DOHH2 (cell line): ENCODE measurements around the gene RPA1.

Source experiments
- H3F3A ChIP-seq: fragments of 200-600 bp; sonication (generic), shearing (Covaris generic); 2 replicates; pipeline ENCODE4 v1.6.0; 2016; ENCODE audit warnings: antibody characterized with exemption, mild to moderate bottlenecking; ENCODE audit not compliant: control insufficient read depth, insufficient read depth
- H3K27ac ChIP-seq: fragments of 200-600 bp; sonication (generic); 2 replicates; pipeline ENCODE4 v1.5.1; 2014; ENCODE audit warnings: low read depth, mild to moderate bottlenecking, low read length, moderate library complexity
- H3K27me3 ChIP-seq: fragments of 200-600 bp; sonication (generic); 2 replicates; pipeline ENCODE4 v1.6.1; 2014; ENCODE audit warnings: mild to moderate bottlenecking, low read length, mixed read lengths; ENCODE audit not compliant: control insufficient read depth
- H3K36me3 ChIP-seq: fragments of 200-600 bp; sonication (generic); 2 replicates; pipeline ENCODE4 v1.6.1; 2014; ENCODE audit warnings: mild to moderate bottlenecking, low read length, moderate library complexity, mixed read lengths; ENCODE audit not compliant: control insufficient read depth
- H3K4me1 ChIP-seq: fragments of 200-600 bp; sonication (generic); 2 replicates; pipeline ENCODE4 v1.6.1; 2014; ENCODE audit warnings: mild to moderate bottlenecking, low read length, mixed read lengths; ENCODE audit not compliant: control insufficient read depth
- H3K4me2 ChIP-seq: fragments of 200-600 bp; sonication (generic); 2 replicates; pipeline ENCODE4 v1.6.0; 2014; ENCODE audit warnings: mild to moderate bottlenecking, low read length, moderate library complexity
- H3K4me3 ChIP-seq: fragments of 200-600 bp; sonication (generic); 2 replicates; pipeline ENCODE4 v1.5.1; 2014; ENCODE audit warnings: mild to moderate bottlenecking, low read length, mixed read lengths
- H3K79me2 ChIP-seq: fragments of 200-600 bp; sonication (generic); 2 replicates; pipeline ENCODE4 v1.6.1; 2014; ENCODE audit warnings: mild to moderate bottlenecking, low read length, mixed read lengths; ENCODE audit not compliant: control insufficient read depth
- H3K9me2 ChIP-seq: fragments of 200-600 bp; sonication (generic); replicated peaks from 2 replicates; pipeline ENCODE4 v1.6.1; 2014; ENCODE audit warnings: mild to moderate bottlenecking, low read length, mixed read lengths; ENCODE audit not compliant: control insufficient read depth
- H3K9me3 ChIP-seq: fragments of 200-600 bp; sonication (generic); 2 replicates; pipeline ENCODE4 v1.6.1; 2014; ENCODE audit warnings: antibody characterized with exemption, low read length, mixed read lengths; ENCODE audit not compliant: control insufficient read depth, insufficient read depth
- H4K20me1 ChIP-seq: fragments of 200-600 bp; sonication (generic); 2 replicates; pipeline ENCODE4 v1.6.0; 2014; ENCODE audit warnings: low read depth, mild to moderate bottlenecking, antibody characterized with exemption, low read length, moderate library complexity; ENCODE audit not compliant: control insufficient read depth, insufficient read depth
- CTCF ChIP-seq: fragments of 200-600 bp; sonication (generic); IDR thresholded peaks from one replicate; pipeline ENCODE4 v1.5.1; 2014; ENCODE audit warnings: antibody characterized with exemption, mild to moderate bottlenecking, low read depth, low read length; ENCODE audit not compliant: poor library complexity, severe bottlenecking
- EZH2phosphoT487 ChIP-seq: fragments of 200-600 bp; sonication (generic); IDR thresholded peaks from 2 replicates; pipeline ENCODE4 v1.6.1; 2017; ENCODE audit warnings: borderline replicate concordance, mild to moderate bottlenecking, antibody characterized with exemption, low read length, moderate library complexity, mixed read lengths

RPA1 gene

GRCh38 chr17:1904273-1905182 lies 74.7 kb downstream of the RPA1 start:
- Histone ChIP-seq H4K20me1 (no peaks in the 10 kb centered on the region), H3K79me2 (no peaks in the 10 kb centered on the region), H3K36me3 (peaks cover 2% of the 10 kb centered on the region; the same call in 1 of the 2 replicates), H3K9me3 (no peaks in the 10 kb centered on the region), H3K27me3 (peaks cover 10% of the 10 kb centered on the region), H3F3A (peaks cover 16% of the 10 kb centered on the region), H3K4me3 (peak overlapping the region; percentile 70), H3K4me1 (peaks cover 46% of the 10 kb centered on the region), H3K27ac (peak overlapping the region; percentile 77), H3K9me2 (no peaks in the 10 kb centered on the region), H3K4me2 (peak overlapping the region; percentile 73)
- TF ChIP-seq EZH2phosphoT487 (no peak), CTCF (no peak)

- Histone ChIP-seq H3K4me1 (peaks cover 46% of the 10 kb centered on the region), H3K36me3 (no peaks in the 10 kb centered on the region), H4K20me1 (no peaks in the 10 kb centered on the region), H3K9me3 (no peaks in the 10 kb centered on the region), H3K27ac (peak overlapping the region; percentile 77), H3K4me3 (peak overlapping the region; percentile 70), H3K9me2 (no peaks in the 10 kb centered on the region), H3K4me2 (peak overlapping the region; percentile 73), H3F3A (peaks cover 13% of the 10 kb centered on the region), H3K27me3 (peaks cover 10% of the 10 kb centered on the region), H3K79me2 (no peaks in the 10 kb centered on the region)
- TF ChIP-seq CTCF (no peak), EZH2phosphoT487 (no peak)
These were observed 75.5 kb downstream of the RPA1 start for GRCh38 chr17:1905190-1905913.

- H3K27me3 ChIP-seq: peaks cover 13% of the 10 kb centered on the region
These were observed 76.9 kb downstream of the RPA1 start for GRCh38 chr17:1906662-1907101.

More at GRCh38 chr17:1906662-1907101, 76.9 kb downstream of the RPA1 start:
- Histone ChIP-seq H3F3A (peaks cover 13% of the 10 kb centered on the region), H3K79me2 (no peaks in the 10 kb centered on the region), H3K4me2 (no peak overlapping the region), H3K27ac (no peak overlapping the region), H3K9me2 (no peaks in the 10 kb centered on the region), H3K4me3 (no peak overlapping the region), H4K20me1 (no peaks in the 10 kb centered on the region), H3K36me3 (no peaks in the 10 kb centered on the region), H3K4me1 (peaks cover 46% of the 10 kb centered on the region), H3K9me3 (no peaks in the 10 kb centered on the region)
- TF ChIP-seq EZH2phosphoT487 (no peak), CTCF (no peak)
